Measurements from ENCODE around the gene LCE3E.

DNA sequence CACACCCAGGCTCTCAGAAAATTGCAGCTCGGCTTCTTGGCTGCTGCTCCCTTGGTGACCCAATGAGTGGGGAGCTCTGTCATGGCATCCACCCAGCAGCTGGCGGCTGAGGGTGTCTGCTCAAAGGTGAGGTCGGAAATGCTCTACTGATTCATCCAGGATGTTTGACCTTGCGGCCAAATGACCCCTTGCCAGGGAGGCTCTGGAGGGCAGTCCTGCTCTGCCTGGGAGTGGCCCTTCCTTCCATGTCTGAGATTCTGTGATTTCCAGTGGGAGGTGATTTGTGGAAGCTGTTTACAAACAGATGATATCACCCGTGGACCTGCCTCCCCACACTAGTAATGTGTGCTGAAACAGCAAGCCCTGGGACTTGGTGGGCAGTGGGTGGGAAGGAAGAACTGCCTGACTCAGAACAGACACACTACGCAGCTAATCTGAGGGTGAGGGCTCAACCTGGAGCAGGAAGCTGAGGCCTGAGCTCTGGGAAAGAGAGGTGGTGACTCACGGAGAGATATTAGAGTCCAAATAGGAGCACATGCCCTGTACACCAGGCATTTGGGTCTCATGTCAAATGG is 49.3 kb downstream of the LCE3E start:
- TF ChIP-seq, protein P1, sequence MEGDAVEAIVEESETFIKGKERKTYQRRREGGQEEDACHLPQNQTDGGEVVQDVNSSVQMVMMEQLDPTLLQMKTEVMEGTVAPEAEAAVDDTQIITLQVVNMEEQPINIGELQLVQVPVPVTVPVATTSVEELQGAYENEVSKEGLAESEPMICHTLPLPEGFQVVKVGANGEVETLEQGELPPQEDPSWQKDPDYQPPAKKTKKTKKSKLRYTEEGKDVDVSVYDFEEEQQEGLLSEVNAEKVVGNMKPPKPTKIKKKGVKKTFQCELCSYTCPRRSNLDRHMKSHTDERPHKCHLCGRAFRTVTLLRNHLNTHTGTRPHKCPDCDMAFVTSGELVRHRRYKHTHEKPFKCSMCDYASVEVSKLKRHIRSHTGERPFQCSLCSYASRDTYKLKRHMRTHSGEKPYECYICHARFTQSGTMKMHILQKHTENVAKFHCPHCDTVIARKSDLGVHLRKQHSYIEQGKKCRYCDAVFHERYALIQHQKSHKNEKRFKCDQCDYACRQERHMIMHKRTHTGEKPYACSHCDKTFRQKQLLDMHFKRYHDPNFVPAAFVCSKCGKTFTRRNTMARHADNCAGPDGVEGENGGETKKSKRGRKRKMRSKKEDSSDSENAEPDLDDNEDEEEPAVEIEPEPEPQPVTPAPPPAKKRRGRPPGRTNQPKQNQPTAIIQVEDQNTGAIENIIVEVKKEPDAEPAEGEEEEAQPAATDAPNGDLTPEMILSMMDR (IDR thresholded peaks at IDR 0.05; ENCODE audit: insufficient read depth, low read length) = no peak
- no peak for TF ChIP-seq SPI1 (IDR thresholded peaks at IDR 0.05; ENCODE audit: borderline replicate concordance, low read depth)
- TF ChIP-seq, protein P2, sequence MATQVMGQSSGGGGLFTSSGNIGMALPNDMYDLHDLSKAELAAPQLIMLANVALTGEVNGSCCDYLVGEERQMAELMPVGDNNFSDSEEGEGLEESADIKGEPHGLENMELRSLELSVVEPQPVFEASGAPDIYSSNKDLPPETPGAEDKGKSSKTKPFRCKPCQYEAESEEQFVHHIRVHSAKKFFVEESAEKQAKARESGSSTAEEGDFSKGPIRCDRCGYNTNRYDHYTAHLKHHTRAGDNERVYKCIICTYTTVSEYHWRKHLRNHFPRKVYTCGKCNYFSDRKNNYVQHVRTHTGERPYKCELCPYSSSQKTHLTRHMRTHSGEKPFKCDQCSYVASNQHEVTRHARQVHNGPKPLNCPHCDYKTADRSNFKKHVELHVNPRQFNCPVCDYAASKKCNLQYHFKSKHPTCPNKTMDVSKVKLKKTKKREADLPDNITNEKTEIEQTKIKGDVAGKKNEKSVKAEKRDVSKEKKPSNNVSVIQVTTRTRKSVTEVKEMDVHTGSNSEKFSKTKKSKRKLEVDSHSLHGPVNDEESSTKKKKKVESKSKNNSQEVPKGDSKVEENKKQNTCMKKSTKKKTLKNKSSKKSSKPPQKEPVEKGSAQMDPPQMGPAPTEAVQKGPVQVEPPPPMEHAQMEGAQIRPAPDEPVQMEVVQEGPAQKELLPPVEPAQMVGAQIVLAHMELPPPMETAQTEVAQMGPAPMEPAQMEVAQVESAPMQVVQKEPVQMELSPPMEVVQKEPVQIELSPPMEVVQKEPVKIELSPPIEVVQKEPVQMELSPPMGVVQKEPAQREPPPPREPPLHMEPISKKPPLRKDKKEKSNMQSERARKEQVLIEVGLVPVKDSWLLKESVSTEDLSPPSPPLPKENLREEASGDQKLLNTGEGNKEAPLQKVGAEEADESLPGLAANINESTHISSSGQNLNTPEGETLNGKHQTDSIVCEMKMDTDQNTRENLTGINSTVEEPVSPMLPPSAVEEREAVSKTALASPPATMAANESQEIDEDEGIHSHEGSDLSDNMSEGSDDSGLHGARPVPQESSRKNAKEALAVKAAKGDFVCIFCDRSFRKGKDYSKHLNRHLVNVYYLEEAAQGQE (IDR thresholded peaks at IDR 0.05; ENCODE audit: insufficient replicate concordance, low read depth) = no peak
- TF ChIP-seq GABPA (IDR thresholded peaks at IDR 0.05; ENCODE audit: low read depth) = no peak
- no peak for TF ChIP-seq POLR2AphosphoS5 (IDR thresholded peaks at IDR 0.05; ENCODE audit: low read depth)

All from HL-60 (cell line).